NT2/D1 (cell line): ENCODE results near the gene METAP1D.

Experiments used
- DNase-seq: peaks from one replicate; pipeline ENCODE4 v3.0.0-alpha.2; 2011; ENCODE audit warnings: low read depth, low spot score
- H3K27me3 ChIP-seq: 2 replicates; pipeline ENCODE4 v1.6.0; 2011; ENCODE audit warnings: mild to moderate bottlenecking; ENCODE audit not compliant: insufficient read length, insufficient read depth
- H3K36me3 ChIP-seq: 2 replicates; pipeline ENCODE4 v1.6.1; 2011; ENCODE audit warnings: mild to moderate bottlenecking, low read length, mixed read lengths; ENCODE audit not compliant: insufficient read depth, insufficient read length
- H3K4me1 ChIP-seq: 2 replicates; pipeline ENCODE4 v1.5.1; 2011; ENCODE audit not compliant: insufficient read depth, insufficient read length
- H3K4me3 ChIP-seq: 2 replicates; pipeline ENCODE4 v1.5.1; 2011; ENCODE audit warnings: low read depth; ENCODE audit not compliant: insufficient read length
- H3K9ac ChIP-seq: 2 replicates; pipeline ENCODE4 v1.6.0; 2011; ENCODE audit warnings: low read depth; ENCODE audit not compliant: insufficient read length
- H3K9me3 ChIP-seq: 2 replicates; pipeline ENCODE4 v1.5.1; 2011; ENCODE audit warnings: mild to moderate bottlenecking, low read length; ENCODE audit not compliant: insufficient read depth
- SUZ12 ChIP-seq: IDR thresholded peaks from 2 replicates; pipeline ENCODE4 v1.6.1; 2011; ENCODE audit not compliant: insufficient read length, insufficient read depth; ENCODE audit errors: extremely low read depth
- YY1 ChIP-seq: IDR thresholded peaks from 2 replicates; pipeline ENCODE4 v1.6.1; 2011; ENCODE audit not compliant: insufficient read length, insufficient read depth
- ZNF274 ChIP-seq: IDR thresholded peaks from 2 replicates; pipeline ENCODE4 v1.6.1; 2011; ENCODE audit warnings: mild to moderate bottlenecking, low read depth, low read length

METAP1D gene

DNA sequence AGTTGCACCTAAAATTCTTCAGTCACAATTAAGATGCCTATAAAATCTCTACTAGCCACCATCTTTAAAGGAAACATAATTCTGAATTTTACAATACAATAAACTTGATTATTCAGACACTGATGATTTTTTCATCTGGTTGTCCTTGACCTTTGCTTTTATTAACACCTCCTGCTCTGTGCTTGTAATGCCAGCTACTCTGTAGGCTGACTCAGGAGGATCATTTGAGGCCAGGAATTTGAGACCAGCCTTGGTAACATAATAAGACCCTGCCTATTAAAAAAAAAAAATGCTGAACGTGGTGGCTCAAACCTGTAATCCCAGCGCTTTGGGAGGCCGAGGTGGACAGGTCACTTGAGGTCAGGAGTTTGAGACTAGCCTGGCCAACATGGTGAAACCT lies 39.2 kb upstream of the METAP1D start:
- H3K9me3 ChIP-seq = no peaks in the 10 kb centered on the region
- no peaks in the 10 kb centered on the region for H3K27me3 ChIP-seq
- no peak for TF ChIP-seq YY1
- TF ChIP-seq SUZ12 = no peak
- no peak for TF ChIP-seq ZNF274
- no peak overlapping the region for H3K4me3 ChIP-seq
- no peaks in the 10 kb centered on the region for H3K4me1 ChIP-seq
- no peak for DNase-seq
- H3K36me3 ChIP-seq = peaks cover 19% of the 10 kb centered on the region
- H3K9ac ChIP-seq = no peak overlapping the region

DNA sequence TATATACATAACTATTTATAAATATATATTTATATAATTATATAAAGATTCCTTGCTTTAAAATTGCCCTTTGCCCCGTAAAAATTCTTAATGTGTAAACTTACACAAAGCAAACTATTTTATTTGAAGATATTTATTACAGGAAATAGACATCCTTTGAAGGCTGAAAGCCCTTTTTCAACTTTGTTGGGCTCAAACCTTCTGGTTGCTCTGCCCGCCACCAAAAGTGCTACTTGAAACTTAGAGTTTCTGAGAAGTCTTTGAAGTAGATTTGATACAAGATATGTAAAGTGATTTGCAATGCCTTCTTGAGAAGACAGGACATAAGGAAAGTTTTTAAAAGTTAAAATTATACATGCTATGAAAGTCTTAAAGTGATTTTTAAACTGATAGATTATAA lies 36.6 kb upstream of the METAP1D start:
- TF ChIP-seq SUZ12 (no peak), ZNF274 (no peak)
- H3K27me3 ChIP-seq = no peaks in the 10 kb centered on the region
- no peaks in the 10 kb centered on the region for H3K9me3 ChIP-seq
- H3K36me3 ChIP-seq = peaks cover 29% of the 10 kb centered on the region
- DNase-seq = no peak
- H3K4me1 ChIP-seq = no peaks in the 10 kb centered on the region
- H3K4me3 ChIP-seq = no peak overlapping the region
- H3K9ac ChIP-seq = no peak overlapping the region

DNA sequence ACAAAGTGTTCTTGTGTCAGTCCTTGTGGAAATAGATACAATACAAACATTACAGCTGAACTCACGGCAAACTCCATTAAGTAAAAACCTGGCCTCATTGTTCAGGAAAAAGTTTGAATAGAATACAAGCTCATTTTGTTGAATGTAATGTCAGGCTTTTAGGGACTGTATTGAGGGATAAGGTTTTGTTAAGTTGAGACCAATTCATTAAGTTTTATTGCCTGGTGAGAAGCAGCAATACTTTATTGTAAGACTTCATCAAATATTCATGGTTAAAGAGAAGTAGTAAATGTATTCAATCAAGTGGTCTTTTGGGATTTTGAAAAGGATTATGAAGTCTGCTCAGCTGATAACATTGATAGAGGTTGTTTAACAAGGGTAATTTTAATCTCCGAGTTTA lies 35.4 kb upstream of the METAP1D start:
- H3K9me3 ChIP-seq = no peaks in the 10 kb centered on the region
- H3K4me1 ChIP-seq = no peaks in the 10 kb centered on the region
- no peaks in the 10 kb centered on the region for H3K27me3 ChIP-seq
- no peak for TF ChIP-seq ZNF274
- TF ChIP-seq SUZ12 = no peak
- no peak for TF ChIP-seq YY1
- H3K9ac ChIP-seq = no peak overlapping the region
- DNase-seq = no peak
- peaks cover 32% of the 10 kb centered on the region for H3K36me3 ChIP-seq
- no peak overlapping the region for H3K4me3 ChIP-seq

DNA sequence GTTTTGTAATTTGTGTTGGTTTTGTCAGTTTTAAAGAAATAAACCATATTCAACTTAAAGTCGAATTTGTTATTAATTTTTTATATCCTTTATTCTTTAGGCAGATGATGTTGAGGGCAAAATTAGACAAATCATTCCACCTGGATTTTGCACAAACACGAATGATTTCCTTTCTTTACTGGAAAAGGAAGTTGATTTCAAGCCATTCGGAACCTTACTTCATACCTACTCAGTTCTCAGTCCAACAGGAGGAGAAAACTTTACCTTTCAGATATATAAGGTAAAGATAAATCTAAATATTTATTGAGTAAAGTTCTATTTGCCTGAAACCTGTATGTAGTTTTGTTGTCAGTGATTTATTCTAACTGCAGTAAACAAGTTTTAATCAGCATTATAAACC lies 34.5 kb upstream of the METAP1D start:
- H3K4me3 ChIP-seq = no peak overlapping the region
- H3K36me3 ChIP-seq = peaks cover 39% of the 10 kb centered on the region
- no peaks in the 10 kb centered on the region for H3K27me3 ChIP-seq
- no peak for DNase-seq
- no peaks in the 10 kb centered on the region for H3K4me1 ChIP-seq
- TF ChIP-seq YY1 (no peak), SUZ12 (no peak), ZNF274 (no peak)
- H3K9me3 ChIP-seq = no peaks in the 10 kb centered on the region
- H3K9ac ChIP-seq = no peak overlapping the region

DNA sequence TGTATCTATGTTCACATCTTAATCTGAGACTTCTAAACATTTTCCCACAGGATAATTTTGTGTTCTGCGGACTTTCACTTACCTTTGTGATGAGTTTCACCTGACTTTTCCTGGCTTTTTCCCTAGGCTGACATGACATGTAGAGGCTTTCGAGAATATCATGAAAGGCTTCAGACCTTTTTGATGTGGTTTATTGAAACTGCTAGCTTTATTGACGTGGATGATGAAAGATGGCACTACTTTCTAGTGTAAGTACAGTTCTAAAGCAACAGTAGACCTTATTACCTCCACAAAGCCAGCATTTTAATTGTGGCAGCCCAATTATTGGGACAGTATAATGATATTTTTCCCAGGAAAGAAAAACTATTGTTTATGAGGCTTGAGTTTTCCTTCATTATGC lies 34.1 kb upstream of the METAP1D start:
- Histone ChIP-seq H3K4me1 (no peaks in the 10 kb centered on the region), H3K4me3 (no peak overlapping the region)

DNA sequence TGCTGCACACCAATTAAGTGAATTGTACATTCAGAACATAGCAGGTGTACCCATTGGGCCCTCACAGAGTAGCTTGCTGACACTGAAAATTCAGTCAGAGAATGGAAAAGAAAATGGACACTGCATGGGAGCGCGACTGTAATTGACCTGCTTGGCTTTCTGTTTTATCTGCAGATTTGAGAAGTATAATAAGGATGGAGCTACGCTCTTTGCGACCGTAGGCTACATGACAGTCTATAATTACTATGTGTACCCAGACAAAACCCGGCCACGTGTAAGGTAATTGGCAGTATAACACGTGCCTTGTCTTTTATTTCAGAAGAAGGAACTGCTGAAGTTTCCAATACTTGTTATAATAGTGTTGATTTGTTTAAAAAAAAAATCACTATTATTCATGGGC lies 33.5 kb upstream of the METAP1D start:
- Histone ChIP-seq H3K9ac (no peak overlapping the region), H3K36me3 (peaks cover 41% of the 10 kb centered on the region), H3K4me3 (no peak overlapping the region), H3K27me3 (no peaks in the 10 kb centered on the region), H3K9me3 (no peaks in the 10 kb centered on the region), H3K4me1 (no peaks in the 10 kb centered on the region)
- DNase-seq = no peak
- no peak for TF ChIP-seq ZNF274
- no peak for TF ChIP-seq YY1
- no peak for TF ChIP-seq SUZ12

More for the DNA sequence above, 34.1 kb upstream of the METAP1D start:
- H3K27me3 ChIP-seq = no peaks in the 10 kb centered on the region
- TF ChIP-seq ZNF274 (no peak), SUZ12 (no peak), YY1 (no peak)
- peaks cover 39% of the 10 kb centered on the region for H3K36me3 ChIP-seq
- H3K9me3 ChIP-seq = no peaks in the 10 kb centered on the region
- H3K9ac ChIP-seq = no peak overlapping the region
- no peak for DNase-seq

DNA sequence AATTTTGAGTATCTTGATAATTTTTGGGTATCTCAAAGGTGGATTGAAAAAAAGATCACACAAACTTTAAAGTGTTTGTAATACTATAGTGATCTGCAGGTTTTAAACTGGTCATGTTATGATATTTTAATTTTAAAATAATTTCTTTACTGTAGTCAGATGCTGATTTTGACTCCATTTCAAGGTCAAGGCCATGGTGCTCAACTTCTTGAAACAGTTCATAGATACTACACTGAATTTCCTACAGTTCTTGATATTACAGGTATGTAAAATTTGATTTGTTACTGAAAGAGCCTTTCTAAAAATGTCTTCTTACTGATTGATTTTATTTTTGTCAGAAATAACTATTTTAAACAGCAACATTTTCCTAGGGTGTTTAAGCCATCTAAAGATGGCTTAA lies 33.1 kb upstream of the METAP1D start:
- TF ChIP-seq YY1 (no peak), SUZ12 (no peak), ZNF274 (no peak)
- no peaks in the 10 kb centered on the region for H3K4me1 ChIP-seq
- peaks cover 45% of the 10 kb centered on the region for H3K36me3 ChIP-seq
- H3K9ac ChIP-seq = no peak overlapping the region
- no peaks in the 10 kb centered on the region for H3K9me3 ChIP-seq
- no peak for DNase-seq
- H3K4me3 ChIP-seq = no peak overlapping the region
- H3K27me3 ChIP-seq = no peaks in the 10 kb centered on the region

DNA sequence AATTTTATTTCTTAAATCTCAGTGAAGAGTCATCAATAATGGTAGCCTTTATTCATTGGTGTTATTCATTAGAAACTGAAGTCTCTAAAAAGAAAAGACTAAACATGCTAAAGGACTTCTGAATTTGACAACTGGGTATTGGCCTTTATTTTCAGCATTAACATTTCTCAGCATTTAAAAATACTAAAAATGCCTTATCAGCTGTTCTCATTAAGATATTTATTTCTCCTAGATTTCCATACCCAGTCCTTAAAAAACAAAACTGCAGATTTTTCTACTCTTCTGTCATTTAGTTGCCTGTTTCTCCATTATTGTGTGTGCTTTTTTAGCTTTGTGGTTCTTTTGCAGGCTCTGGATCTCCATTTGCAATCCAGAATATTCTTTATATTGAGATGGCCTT lies 31.2 kb upstream of the METAP1D start:
- no peak for DNase-seq
- Histone ChIP-seq H3K36me3 (peaks cover 54% of the 10 kb centered on the region), H3K9ac (no peak overlapping the region), H3K4me1 (no peaks in the 10 kb centered on the region), H3K27me3 (no peaks in the 10 kb centered on the region), H3K9me3 (no peaks in the 10 kb centered on the region), H3K4me3 (no peak overlapping the region)
- TF ChIP-seq ZNF274 = no peak
- no peak for TF ChIP-seq YY1
- TF ChIP-seq SUZ12 = no peak
